ENCODE results near the gene FUNDC2. TPM values are rescaled to one million over a fixed set of nuclear protein-coding genes. Genes with fewer than 3 reads are reported as not detected.
A peak's percentile ranks its signal among the peaks of the same experiment; 100 is the strongest.

FUNDC2 gene
- total and polyA plus RNA-seq, 2 experiments from 2014 or later: 57.7 to 87.5 TPM

GRCh38 chrX:154981116-154981411 lies 45.6 kb upstream of the FUNDC2 start:
- Histone ChIP-seq H3K4me2 (peak overlapping the region; percentile 70), H2AFZ (peak overlapping the region; percentile 13), H3K27ac (no peak overlapping the region), H3K4me1 (ENCODE audit: insufficient read depth) (no peaks in the 10 kb centered on the region), H3K9me3 (ENCODE audit: low read depth) (no peaks in the 10 kb centered on the region), H4K20me1 (ENCODE audit: insufficient read depth, poor library complexity, severe bottlenecking) (no peaks in the 10 kb centered on the region), H3K9me2 (replicated peaks; ENCODE audit: insufficient read depth) (no peaks in the 10 kb centered on the region), H3K4me3 (no peak overlapping the region), H3K36me3 (replicated peaks; ENCODE audit: insufficient read depth, low read depth) (no peaks in the 10 kb centered on the region), H3K79me2 (no peaks in the 10 kb centered on the region), H3K27me3 (no peaks in the 10 kb centered on the region)
- TF ChIP-seq EZH2phosphoT487 (IDR thresholded peaks at IDR 0.05; ENCODE audit: low read depth, severe bottlenecking, unreplicated experiment) (no peak), EZH2 (IDR thresholded peaks at IDR 0.05; ENCODE audit: borderline replicate concordance) (no peak)
- TF ChIP-seq, protein P1, sequence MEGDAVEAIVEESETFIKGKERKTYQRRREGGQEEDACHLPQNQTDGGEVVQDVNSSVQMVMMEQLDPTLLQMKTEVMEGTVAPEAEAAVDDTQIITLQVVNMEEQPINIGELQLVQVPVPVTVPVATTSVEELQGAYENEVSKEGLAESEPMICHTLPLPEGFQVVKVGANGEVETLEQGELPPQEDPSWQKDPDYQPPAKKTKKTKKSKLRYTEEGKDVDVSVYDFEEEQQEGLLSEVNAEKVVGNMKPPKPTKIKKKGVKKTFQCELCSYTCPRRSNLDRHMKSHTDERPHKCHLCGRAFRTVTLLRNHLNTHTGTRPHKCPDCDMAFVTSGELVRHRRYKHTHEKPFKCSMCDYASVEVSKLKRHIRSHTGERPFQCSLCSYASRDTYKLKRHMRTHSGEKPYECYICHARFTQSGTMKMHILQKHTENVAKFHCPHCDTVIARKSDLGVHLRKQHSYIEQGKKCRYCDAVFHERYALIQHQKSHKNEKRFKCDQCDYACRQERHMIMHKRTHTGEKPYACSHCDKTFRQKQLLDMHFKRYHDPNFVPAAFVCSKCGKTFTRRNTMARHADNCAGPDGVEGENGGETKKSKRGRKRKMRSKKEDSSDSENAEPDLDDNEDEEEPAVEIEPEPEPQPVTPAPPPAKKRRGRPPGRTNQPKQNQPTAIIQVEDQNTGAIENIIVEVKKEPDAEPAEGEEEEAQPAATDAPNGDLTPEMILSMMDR (IDR thresholded peaks at IDR 0.05; ENCODE audit: poor library complexity): no peak
- 54% methylated on average over 6 of the region's 6 CpGs for WGBS (ENCODE audit: low lambda C conversion rate, missing lambda C conversion rate)
- no peak for DNase-seq (ENCODE audit: low spot score)

DNA sequence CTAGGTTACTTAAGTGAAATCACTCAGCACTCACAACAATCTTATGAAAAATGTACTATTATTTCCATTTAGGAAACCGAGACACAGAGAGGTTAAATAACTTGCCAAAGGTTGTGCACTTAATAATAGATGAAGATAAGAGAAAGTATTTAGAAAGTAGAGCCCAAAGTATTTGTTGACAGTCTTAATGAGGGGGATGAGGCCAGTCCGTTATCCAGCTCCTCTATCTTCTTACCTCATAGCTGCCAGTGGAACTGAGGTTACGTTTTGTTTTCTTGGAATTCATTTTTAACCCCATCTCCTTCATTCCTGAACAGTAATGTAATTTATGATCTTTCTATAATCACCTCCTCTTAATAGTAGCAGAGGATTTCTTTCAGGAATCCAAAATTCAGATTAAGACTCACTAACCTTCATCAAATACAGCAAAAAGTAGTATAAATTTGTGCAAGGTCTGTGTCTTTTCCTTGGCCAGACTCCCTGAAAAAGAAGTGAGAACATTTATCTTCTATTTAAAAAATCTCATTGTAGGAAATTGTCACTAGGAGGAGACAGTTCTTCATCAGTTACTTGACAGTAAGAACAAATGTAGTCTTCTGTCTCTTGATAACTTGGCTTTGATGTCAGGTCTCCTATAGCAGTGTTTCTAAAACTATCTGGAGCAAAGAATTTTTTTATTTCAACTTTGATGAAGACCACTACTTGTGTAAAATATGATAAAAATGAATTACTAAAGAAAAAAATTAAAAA lies 39.6 kb upstream of the FUNDC2 start:
- no peaks in the 10 kb centered on the region for H4K20me1 ChIP-seq (ENCODE audit: insufficient read depth, poor library complexity, severe bottlenecking)
- no peak for TF ChIP-seq EZH2phosphoT487 (IDR thresholded peaks at IDR 0.05; ENCODE audit: low read depth, severe bottlenecking, unreplicated experiment)
- TF ChIP-seq, protein P1 (IDR thresholded peaks at IDR 0.05; ENCODE audit: poor library complexity): peak; percentile 10
- H3K4me2 ChIP-seq: no peak overlapping the region
- DNase-seq (ENCODE audit: low spot score): no peak
- H3K27me3 ChIP-seq: no peaks in the 10 kb centered on the region
- no peak overlapping the region for H2AFZ ChIP-seq
- H3K9me3 ChIP-seq (ENCODE audit: low read depth): no peaks in the 10 kb centered on the region
- WGBS (ENCODE audit: low lambda C conversion rate, missing lambda C conversion rate): 49% methylated on average over 3 of the region's 3 CpGs
- H3K9me2 ChIP-seq (replicated peaks; ENCODE audit: insufficient read depth): no peaks in the 10 kb centered on the region
- no peak overlapping the region for H3K27ac ChIP-seq
- no peaks in the 10 kb centered on the region for H3K4me1 ChIP-seq (ENCODE audit: insufficient read depth)
- no peak overlapping the region for H3K4me3 ChIP-seq
- H3K79me2 ChIP-seq: no peaks in the 10 kb centered on the region
- no peaks in the 10 kb centered on the region for H3K36me3 ChIP-seq (replicated peaks; ENCODE audit: insufficient read depth, low read depth)

GRCh38 chrX:154987940-154988339 lies 38.7 kb upstream of the FUNDC2 start:
- DNase-seq (ENCODE audit: low spot score): no peak
- Histone ChIP-seq H3K27me3 (no peaks in the 10 kb centered on the region), H3K79me2 (no peaks in the 10 kb centered on the region), H3K27ac (no peak overlapping the region), H3K4me2 (no peak overlapping the region), H3K4me3 (no peak overlapping the region), H3K4me1 (ENCODE audit: insufficient read depth) (no peaks in the 10 kb centered on the region), H2AFZ (no peak overlapping the region), H3K36me3 (replicated peaks; ENCODE audit: insufficient read depth, low read depth) (no peaks in the 10 kb centered on the region), H3K9me3 (ENCODE audit: low read depth) (no peaks in the 10 kb centered on the region), H3K9me2 (replicated peaks; ENCODE audit: insufficient read depth) (no peaks in the 10 kb centered on the region), H4K20me1 (ENCODE audit: insufficient read depth, poor library complexity, severe bottlenecking) (no peaks in the 10 kb centered on the region)
- 48% methylated on average over 3 of the region's 3 CpGs for WGBS (ENCODE audit: low lambda C conversion rate, missing lambda C conversion rate)
- TF ChIP-seq EZH2 (IDR thresholded peaks at IDR 0.05; ENCODE audit: borderline replicate concordance) (no peak), EZH2phosphoT487 (IDR thresholded peaks at IDR 0.05; ENCODE audit: low read depth, severe bottlenecking, unreplicated experiment) (no peak)
- TF ChIP-seq, protein P1 (IDR thresholded peaks at IDR 0.05; ENCODE audit: poor library complexity): no peak
